Measurements from ENCODE around the gene PSME1.

The PSME1 gene

GRCh38 chr14:24146453-24146977 is 10.5 kb downstream of the PSME1 start, which contains the start of gene PSME2:
Gene PSME2 (minus strand): TSS chr14:24146610. CDS start chr14:24146581, 29 bp downstream.
- peak; percentile 62 to 93 (median 78) for DNase-seq (ENCODE audit: low read depth in 4 of 4, low spot score in 1 of 4)

GRCh38 chr14:24146978-24147760 is 11.2 kb downstream of the PSME1 start, which contains the start of gene RNF31:
Gene RNF31 (plus strand): TSS chr14:24147498. CDS start chr14:24147699, 201 bp downstream.
- DNase-seq (ENCODE audit: low read depth in 4 of 4, low spot score in 1 of 4): peak; percentile 92 to 98 (median 95)

GRCh38 chr14:24147761-24148428 is 11.9 kb downstream of the PSME1 start:
- no peak for DNase-seq (ENCODE audit: low read depth in 4 of 4, low spot score in 1 of 4)

- DNase-seq (ENCODE audit: low read depth in 4 of 4, low spot score in 1 of 4): no peak
These were observed 13.4 kb downstream of the PSME1 start for GRCh38 chr14:24149302-24149969.

- DNase-seq (ENCODE audit: low read depth in 4 of 4, low spot score in 1 of 4): no peak
These were observed 14.1 kb downstream of the PSME1 start for GRCh38 chr14:24150061-24150460.

- DNase-seq (ENCODE audit: low read depth in 4 of 4, low spot score in 1 of 4): no peak
These were observed 14.6 kb downstream of the PSME1 start for GRCh38 chr14:24150567-24150966.

- DNase-seq (ENCODE audit: low read depth in 4 of 4, low spot score in 1 of 4): no peak
These were observed 15.0 kb downstream of the PSME1 start for GRCh38 chr14:24150993-24151392.

GRCh38 chr14:24151404-24152080 is 15.5 kb downstream of the PSME1 start:
- no peak for DNase-seq (ENCODE audit: low read depth in 4 of 4, low spot score in 1 of 4)

- DNase-seq (ENCODE audit: low read depth in 4 of 4, low spot score in 1 of 4): no peak
These were observed 19.1 kb downstream of the PSME1 start for GRCh38 chr14:24155100-24155499.

GRCh38 chr14:24156840-24157239 is 20.8 kb downstream of the PSME1 start:
- DNase-seq (ENCODE audit: low read depth in 4 of 4, low spot score in 1 of 4): no peak

GRCh38 chr14:24157331-24157730 is 21.3 kb downstream of the PSME1 start:
- DNase-seq (ENCODE audit: low read depth in 4 of 4, low spot score in 1 of 4): no peak

GRCh38 chr14:24159777-24160498 is 23.9 kb downstream of the PSME1 start:
- DNase-seq (ENCODE audit: low read depth in 4 of 4, low spot score in 1 of 4): no peak

- no peak for DNase-seq (ENCODE audit: low read depth in 4 of 4, low spot score in 1 of 4)
These were observed 24.5 kb downstream of the PSME1 start for GRCh38 chr14:24160499-24160849.

GRCh38 chr14:24160850-24161804 is 25.1 kb downstream of the PSME1 start, which contains the start of gene IRF9:
Gene IRF9 (plus strand): TSS chr14:24161265. CDS start chr14:24162145, 880 bp downstream.
- DNase-seq (ENCODE audit: low read depth in 4 of 4, low spot score in 1 of 4): peak; percentile 96 to 100 (median 98)

GRCh38 chr14:24162093-24162492 is 26.1 kb downstream of the PSME1 start:
- DNase-seq (ENCODE audit: low read depth in 4 of 4, low spot score in 1 of 4): no peak

GRCh38 chr14:24164518-24164991 is 28.6 kb downstream of the PSME1 start:
- no peak for DNase-seq (ENCODE audit: low read depth in 4 of 4, low spot score in 1 of 4)

GRCh38 chr14:24165785-24166184 is 29.8 kb downstream of the PSME1 start:
- no peak for DNase-seq (ENCODE audit: low read depth in 4 of 4, low spot score in 1 of 4)

GRCh38 chr14:24167469-24168114 is 31.6 kb downstream of the PSME1 start:
- no peak for DNase-seq (ENCODE audit: low read depth in 4 of 4, low spot score in 1 of 4)

All from stimulated activated CD4-positive, alpha-beta T cell treated with anti-CD3 and anti-CD28 coated beads, Interleukin-1b, Interleukin-23, amount 100 ng/mL, for 24 hours (primary cell).